ENCODE measurements around the gene NAT16. TPM values are rescaled to one million over a fixed set of nuclear protein-coding genes. Genes with fewer than 3 reads are reported as not detected.
A peak's percentile ranks its signal among the peaks of the same experiment; 100 is the strongest.

Gene NAT16
- total and polyA plus RNA-seq, 10 of the 15 experiments (the other 5 are each of a cell fraction or from before 2014, with no cell fraction given), result not detected

- no peak overlapping the region for H3K9ac ChIP-seq (ENCODE audit: control insufficient read depth, insufficient read depth, low read length)
- POLR2A ChIA-PET, result interaction anchor here (0.8 kb wide), 1 partner anchor 30 kb away, joined by 3 read pairs; no protein-coding TSS in a partner anchor
- no peak for DNase-seq (ENCODE audit: low read depth, low spot score)
- TF ChIP-seq POU2F2 (IDR thresholded peaks at IDR 0.05; ENCODE audit: borderline replicate concordance, low read depth, low read length), result 0 out of 3 replicates have a peak, but pooled peaks have one; percentile 11
- TF ChIP-seq ZNF24 (IDR thresholded peaks at IDR 0.05), result no peak
- no peak for TF ChIP-seq NFIC (IDR thresholded peaks at IDR 0.05; ENCODE audit: low read depth, low read length)
- TF ChIP-seq E2F8 (IDR thresholded peaks at IDR 0.05; ENCODE audit: low read depth, partially characterized antibody), result no peak
- no peak for TF ChIP-seq CEBPB (IDR thresholded peaks at IDR 0.05; ENCODE audit: borderline replicate concordance in 1 of 2, low read depth in 2 of 2, low read length in 2 of 2)
- TF ChIP-seq SRF (IDR thresholded peaks at IDR 0.05; ENCODE audit: low read depth in 2 of 2, low read length in 2 of 2), result no peak
- no peak for TF ChIP-seq MYC (IDR thresholded peaks at IDR 0.05; ENCODE audit: insufficient read depth, insufficient read length, insufficient replicate concordance, low read length, severe bottlenecking)
- TF ChIP-seq TCF3 (IDR thresholded peaks at IDR 0.05; ENCODE audit: borderline replicate concordance, insufficient read depth, low read depth, low read length), result no peak
- TF ChIP-seq, protein P1, sequence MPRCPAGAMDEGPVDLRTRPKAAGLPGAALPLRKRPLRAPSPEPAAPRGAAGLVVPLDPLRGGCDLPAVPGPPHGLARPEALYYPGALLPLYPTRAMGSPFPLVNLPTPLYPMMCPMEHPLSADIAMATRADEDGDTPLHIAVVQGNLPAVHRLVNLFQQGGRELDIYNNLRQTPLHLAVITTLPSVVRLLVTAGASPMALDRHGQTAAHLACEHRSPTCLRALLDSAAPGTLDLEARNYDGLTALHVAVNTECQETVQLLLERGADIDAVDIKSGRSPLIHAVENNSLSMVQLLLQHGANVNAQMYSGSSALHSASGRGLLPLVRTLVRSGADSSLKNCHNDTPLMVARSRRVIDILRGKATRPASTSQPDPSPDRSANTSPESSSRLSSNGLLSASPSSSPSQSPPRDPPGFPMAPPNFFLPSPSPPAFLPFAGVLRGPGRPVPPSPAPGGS (IDR thresholded peaks at IDR 0.05; ENCODE audit: borderline replicate concordance, insufficient read depth, low read depth, low read length, poor library complexity, severe bottlenecking), result no peak
- TF ChIP-seq LARP7 (IDR thresholded peaks at IDR 0.05), result peak; percentile 45; the same call in 1 of the 2 replicates
- peak; percentile 64; the same call in 1 of the 2 replicates for TF ChIP-seq POLR2A (IDR thresholded peaks at IDR 0.05; ENCODE audit: low read depth, low read length)
- TF ChIP-seq NFXL1 (IDR thresholded peaks at IDR 0.05; ENCODE audit: borderline replicate concordance), result 0 out of 2 replicates have a peak, but pooled peaks have one; percentile 28
- peak; percentile 79 to 94 for TF ChIP-seq BHLHE40 (IDR thresholded peaks at IDR 0.05; ENCODE audit: borderline replicate concordance in 1 of 2, low read depth in 2 of 2, low read length in 1 of 2)
- no peak for TF ChIP-seq TBL1XR1 (IDR thresholded peaks at IDR 0.05; ENCODE audit: low read depth, low read length)
These were observed 17.4 kb downstream of the NAT16 start for GRCh38 chr7:101162551-101163278.

More at GRCh38 chr7:101162551-101163278, 17.4 kb downstream of the NAT16 start:
- RAD21 ChIA-PET (ENCODE audit: unreplicated experiment), result no interaction called here
- 8% methylated on average over 41 of the region's 74 CpGs for WGBS (ENCODE audit: insufficient coverage, insufficient replicate concordance, low lambda C conversion rate, missing lambda C conversion rate)
- intact Hi-C loops (cut with micrococcal nuclease; ENCODE audit: unreplicated experiment), result no loop called here
- Histone ChIP-seq H3K79me2 (ENCODE audit: control insufficient read depth, insufficient read depth, low read length) (no peaks in the 10 kb centered on the region), H3K4me2 (ENCODE audit: control insufficient read depth, insufficient read depth) (peak overlapping the region; percentile 60), H3K27ac (ENCODE audit: control insufficient read depth, insufficient read depth) (no peak overlapping the region), H2AFZ (ENCODE audit: control insufficient read depth, low read depth, low read length) (no peak overlapping the region; the same call in 1 of the 2 replicates), H4K20me1 (ENCODE audit: control insufficient read depth, insufficient read depth) (no peaks in the 10 kb centered on the region), H3K4me1 (ENCODE audit: control insufficient read depth, insufficient read depth, low read length) (peaks cover 4% of the 10 kb centered on the region), H3K9me3 (replicated peaks; ENCODE audit: control insufficient read depth, insufficient read depth, low read length) (no peaks in the 10 kb centered on the region; the same call in 2 of the 3 replicates), H3K27me3 (replicated peaks in 1 of 2; ENCODE audit: control insufficient read depth in 2 of 2, insufficient read depth in 2 of 2, low read length in 1 of 2) (peaks cover 8 to 19% of the 10 kb centered on the region in 2 experiments; a peak in 3 of 4 replicates), H3K4me3 (peak overlapping the region; percentile 23; the same call in 1 of the 2 replicates), H3K36me3 (ENCODE audit: control insufficient read depth in 2 of 2, insufficient read depth in 2 of 2, low read length in 1 of 2) (peaks cover 0 to 6% of the 10 kb centered on the region in 2 experiments; a peak in 3 of 4 replicates)
- ATAC-seq (peak; percentile 60), FAIRE-seq (no peak)
- in situ Hi-C loops (cut with MboI), result no loop called here
- no TSS peak for BruUV-seq (replicated peaks)
- SMC1A ChIA-PET (ENCODE audit: uncharacterized antibody, unreplicated experiment), result no interaction called here
- CTCF ChIA-PET, result interaction anchor here (0.8 to 2.3 kb wide), 2 partner anchors 19 to 22 kb away, joined by 4 to 11 read pairs; no protein-coding TSS in a partner anchor

All from GM12878 (cell line).